ENCODE measurements around the gene SALL1. TPM values are rescaled to one million over a fixed set of nuclear protein-coding genes. Genes with fewer than 3 reads are reported as not detected.

SALL1 gene
- total RNA-seq, 1 experiment from 2014 or later, result not detected

DNA sequence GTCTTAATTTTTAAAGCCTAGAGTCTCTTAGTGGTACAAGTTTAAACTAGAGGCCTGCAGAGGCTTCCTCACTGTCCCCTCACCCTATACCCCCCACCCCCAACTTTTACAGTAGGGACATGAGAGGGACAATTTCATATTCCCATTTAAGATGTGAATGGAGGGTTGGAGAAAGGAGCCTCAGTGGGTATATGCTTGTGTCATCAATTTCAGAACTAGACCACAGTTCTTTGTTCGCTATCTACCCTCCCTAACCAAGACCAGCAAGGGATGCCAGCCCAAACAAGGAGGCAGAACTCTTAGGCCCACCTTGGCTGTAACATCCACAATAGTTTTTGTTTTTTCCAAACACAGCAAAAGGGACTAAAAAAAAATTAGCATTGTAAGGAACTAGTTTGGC is 14.0 kb upstream of the SALL1 start:
- Histone ChIP-seq H3K27me3 (ENCODE audit: insufficient read depth, low read length) (no peaks in the 10 kb centered on the region), H3K4me1 (ENCODE audit: control insufficient read depth in 1 of 2, insufficient read depth in 2 of 2, low read length in 2 of 2) (no peaks in the 10 kb centered on the region), H2AFZ (ENCODE audit: low read depth, low read length, poor library complexity, severe bottlenecking) (no peak overlapping the region), H4K20me1 (ENCODE audit: insufficient read depth) (no peaks in the 10 kb centered on the region), H3K9me3 (ENCODE audit: control insufficient read depth in 1 of 2, insufficient read depth in 1 of 2, low read depth in 1 of 2, low read length in 2 of 2) (no peaks in the 10 kb centered on the region), H3K79me2 (ENCODE audit: insufficient read depth, low read length) (no peaks in the 10 kb centered on the region), H3K4me2 (ENCODE audit: low read length) (no peak overlapping the region), H3K36me3 (ENCODE audit: control insufficient read depth in 1 of 2, insufficient read depth in 2 of 2, low read length in 2 of 2) (no peaks in the 10 kb centered on the region), H3K9me2 (ENCODE audit: insufficient read depth) (no peaks in the 10 kb centered on the region), H3K4me3 (replicated peaks in 1 of 2; ENCODE audit: low read depth in 1 of 2, low read length in 2 of 2) (no peak overlapping the region), H3K27ac (ENCODE audit: low read depth, low read length) (no peak overlapping the region), H3K9ac (ENCODE audit: low read length) (no peak overlapping the region)
- ChIA-PET POLR2A (no interaction called here), CTCF (no interaction called here), RAD21 (ENCODE audit: low non-redundant PET in 1 of 2, low total read pairs in 2 of 2, uncharacterized antibody in 2 of 2, unreplicated experiment in 2 of 2) (no interaction called here)
- TF ChIP-seq ZFX (IDR thresholded peaks at IDR 0.05) (no peak), CBX3 (IDR thresholded peaks at IDR 0.05; ENCODE audit: low read depth) (no peak), SP1 (IDR thresholded peaks at IDR 0.05; ENCODE audit: low read depth) (no peak), REST (IDR thresholded peaks at IDR 0.05; ENCODE audit: low read depth) (no peak), EZH2 (IDR thresholded peaks at IDR 0.05) (no peak), RAD21 (IDR thresholded peaks at IDR 0.05; ENCODE audit: low read depth) (no peak), EZH2phosphoT487 (IDR thresholded peaks at IDR 0.05; ENCODE audit: borderline replicate concordance) (no peak), SRF (IDR thresholded peaks at IDR 0.05; ENCODE audit: low read depth) (no peak), SIN3A (IDR thresholded peaks at IDR 0.05; ENCODE audit: low read depth) (no peak), FOSL1 (IDR thresholded peaks at IDR 0.05; ENCODE audit: low read depth) (no peak), YY1 (IDR thresholded peaks at IDR 0.05; ENCODE audit: extremely low read depth, insufficient replicate concordance, low read depth, low read length) (no peak), CEBPB (IDR thresholded peaks at IDR 0.05; ENCODE audit: low read depth) (no peak), ELF1 (IDR thresholded peaks at IDR 0.05; ENCODE audit: borderline replicate concordance, low read depth) (no peak)
- ATAC-seq (no peak), DNase-seq (ENCODE audit: low read depth, low spot score) (no peak)
- no TSS peak for BruUV-seq (replicated peaks)
- intact Hi-C loops (cut with micrococcal nuclease), result no loop called here
